GM21367 (cell line): ENCODE measurements around the gene BDKRB1.

Experiments used
- ATAC-seq: cut with Tn5 transposase; IDR thresholded peaks from one replicate; pipeline ENCODE4 v1.9.1; 2021; ENCODE audit not compliant: unreplicated experiment

Gene BDKRB1

DNA sequence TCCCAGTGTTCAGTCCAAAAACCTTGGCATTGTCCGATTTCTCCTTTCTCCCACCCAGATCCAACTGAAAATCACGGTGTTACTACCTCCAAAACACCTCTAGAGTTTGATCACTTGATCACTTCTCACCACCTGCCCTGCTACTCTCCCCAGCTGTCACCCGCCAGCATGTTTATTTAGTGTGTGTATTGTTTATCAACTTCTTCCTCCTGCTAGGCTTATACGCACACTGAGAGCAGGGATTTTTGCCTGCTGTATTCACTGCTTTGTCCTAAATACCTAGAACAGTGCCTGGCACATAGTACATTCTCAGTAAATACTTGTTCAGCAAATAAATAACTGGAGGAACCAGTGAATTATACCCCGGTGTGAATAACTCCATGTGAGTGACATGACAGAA is 5.0 kb downstream of the BDKRB1 start:
- no peak for ATAC-seq

DNA sequence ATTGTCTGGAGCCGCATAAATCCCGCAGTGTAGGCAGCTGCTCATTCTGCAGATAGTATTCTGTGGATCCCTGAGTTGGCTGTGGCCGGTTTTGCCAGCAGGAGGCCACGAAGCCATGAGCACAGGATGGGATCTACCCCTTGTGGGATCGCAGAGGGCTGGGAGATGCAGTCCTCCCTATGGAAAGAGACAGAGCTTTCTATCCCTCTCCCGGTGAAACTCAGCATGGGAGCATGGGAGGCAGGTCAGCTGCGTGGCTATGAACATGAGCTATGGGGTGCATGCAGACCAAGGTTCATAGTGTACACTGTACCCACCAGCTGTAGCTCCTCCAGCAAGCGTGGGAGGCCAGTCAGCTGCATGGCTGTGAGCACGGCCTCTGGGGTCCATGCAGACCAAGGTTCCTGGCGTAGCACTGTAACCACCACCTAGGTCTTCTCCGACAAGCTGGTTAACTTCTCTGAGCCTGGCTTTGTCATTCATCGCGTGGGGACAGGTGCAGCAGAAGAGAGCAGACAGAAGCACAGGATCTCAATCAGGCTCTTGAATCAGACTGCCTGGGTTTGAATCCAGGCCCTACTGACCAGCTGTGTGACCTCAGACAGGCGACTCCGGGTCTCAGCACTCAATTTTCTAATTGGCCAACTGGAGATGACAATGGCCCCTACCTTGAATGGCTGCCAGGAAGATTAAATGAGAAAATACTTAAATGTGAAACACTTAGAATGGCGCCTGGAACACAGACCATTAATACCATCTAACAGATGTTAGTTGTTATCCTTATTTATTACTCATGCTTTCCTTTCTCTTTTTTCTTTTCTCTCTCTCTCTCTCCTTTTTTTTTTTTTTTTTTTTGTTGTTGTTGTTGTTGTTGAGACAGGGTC is 6.0 kb downstream of the BDKRB1 start:
- ATAC-seq: no peak

DNA sequence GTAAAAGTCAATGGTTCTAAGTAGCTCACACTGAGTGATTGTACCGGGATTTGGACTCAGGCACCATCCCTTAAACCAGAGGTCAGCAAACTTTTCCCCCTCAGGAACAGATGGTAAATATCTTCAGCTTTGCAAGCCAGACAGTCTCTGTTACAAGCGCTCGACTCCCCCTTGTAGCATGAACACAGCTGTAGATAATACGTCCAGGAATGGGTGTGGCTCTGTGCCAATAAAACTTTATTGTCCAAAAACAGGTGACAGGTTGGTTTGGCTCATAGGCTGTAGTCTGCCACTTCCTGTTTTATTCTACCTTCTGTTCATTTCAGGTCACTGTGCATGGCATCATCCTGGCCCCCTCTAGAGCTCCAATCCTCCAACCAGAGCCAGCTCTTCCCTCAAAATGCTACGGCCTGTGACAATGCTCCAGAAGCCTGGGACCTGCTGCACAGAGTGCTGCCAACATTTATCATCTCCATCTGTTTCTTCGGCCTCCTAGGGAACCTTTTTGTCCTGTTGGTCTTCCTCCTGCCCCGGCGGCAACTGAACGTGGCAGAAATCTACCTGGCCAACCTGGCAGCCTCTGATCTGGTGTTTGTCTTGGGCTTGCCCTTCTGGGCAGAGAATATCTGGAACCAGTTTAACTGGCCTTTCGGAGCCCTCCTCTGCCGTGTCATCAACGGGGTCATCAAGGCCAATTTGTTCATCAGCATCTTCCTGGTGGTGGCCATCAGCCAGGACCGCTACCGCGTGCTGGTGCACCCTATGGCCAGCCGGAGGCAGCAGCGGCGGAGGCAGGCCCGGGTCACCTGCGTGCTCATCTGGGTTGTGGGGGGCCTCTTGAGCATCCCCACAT is 7.6 kb downstream of the BDKRB1 start:
- ATAC-seq: no peak

DNA sequence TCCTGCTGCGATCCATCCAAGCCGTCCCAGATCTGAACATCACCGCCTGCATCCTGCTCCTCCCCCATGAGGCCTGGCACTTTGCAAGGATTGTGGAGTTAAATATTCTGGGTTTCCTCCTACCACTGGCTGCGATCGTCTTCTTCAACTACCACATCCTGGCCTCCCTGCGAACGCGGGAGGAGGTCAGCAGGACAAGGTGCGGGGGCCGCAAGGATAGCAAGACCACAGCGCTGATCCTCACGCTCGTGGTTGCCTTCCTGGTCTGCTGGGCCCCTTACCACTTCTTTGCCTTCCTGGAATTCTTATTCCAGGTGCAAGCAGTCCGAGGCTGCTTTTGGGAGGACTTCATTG is 8.2 kb downstream of the BDKRB1 start:
- no peak for ATAC-seq

DNA sequence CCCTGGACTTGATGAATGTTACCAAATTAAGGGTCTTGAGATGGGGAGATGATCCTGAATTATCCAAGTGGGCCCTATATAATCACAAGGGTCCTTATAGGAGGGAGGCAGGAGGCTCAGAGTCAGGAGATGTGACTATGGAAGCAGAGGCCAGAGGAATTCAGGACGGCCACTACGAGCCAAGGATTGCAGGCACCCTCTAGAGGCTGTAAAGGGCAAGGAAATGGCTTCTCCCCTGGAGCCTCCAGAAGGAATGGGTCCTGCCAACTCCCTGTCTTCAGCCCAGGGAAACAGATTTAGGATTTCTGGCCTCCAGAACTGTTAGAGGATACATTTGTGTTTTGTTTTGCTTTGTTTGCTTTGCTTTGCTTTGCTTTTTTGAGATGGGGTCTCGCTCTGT is 8.8 kb downstream of the BDKRB1 start:
- no peak for ATAC-seq

DNA sequence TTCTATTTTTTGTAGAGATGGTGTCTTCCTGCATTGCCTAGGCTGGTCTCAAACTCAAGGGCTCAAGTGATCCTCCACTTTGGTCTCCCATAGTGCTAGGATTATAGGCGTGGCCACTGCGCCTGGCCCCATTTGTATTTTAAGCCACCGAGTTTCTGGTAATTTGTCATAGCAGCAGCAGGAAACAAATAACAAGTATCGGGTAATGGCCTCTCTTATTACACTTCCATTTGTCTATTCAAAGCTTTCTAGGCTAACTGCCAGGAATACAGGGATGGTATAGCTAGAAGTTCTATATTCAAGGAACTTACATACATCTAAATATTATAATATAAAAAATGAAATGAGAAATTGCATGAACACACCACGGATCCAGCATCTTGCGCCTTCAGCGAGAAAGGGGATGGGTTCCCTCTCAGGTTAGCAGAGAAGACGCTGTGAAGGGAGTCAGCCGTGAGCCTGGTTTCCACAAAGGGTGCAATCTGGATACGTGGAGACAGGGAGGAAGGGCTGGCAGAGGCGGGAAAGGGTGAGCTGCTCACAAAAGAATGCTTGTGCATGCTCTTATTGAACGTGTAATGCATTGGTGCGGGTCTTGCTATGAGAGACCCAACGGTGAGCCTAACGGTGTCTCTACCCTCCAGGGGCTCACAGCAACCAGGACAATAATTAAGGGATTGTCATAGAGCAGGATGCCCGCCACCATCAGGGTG is 9.5 kb downstream of the BDKRB1 start:
- no peak for ATAC-seq

DNA sequence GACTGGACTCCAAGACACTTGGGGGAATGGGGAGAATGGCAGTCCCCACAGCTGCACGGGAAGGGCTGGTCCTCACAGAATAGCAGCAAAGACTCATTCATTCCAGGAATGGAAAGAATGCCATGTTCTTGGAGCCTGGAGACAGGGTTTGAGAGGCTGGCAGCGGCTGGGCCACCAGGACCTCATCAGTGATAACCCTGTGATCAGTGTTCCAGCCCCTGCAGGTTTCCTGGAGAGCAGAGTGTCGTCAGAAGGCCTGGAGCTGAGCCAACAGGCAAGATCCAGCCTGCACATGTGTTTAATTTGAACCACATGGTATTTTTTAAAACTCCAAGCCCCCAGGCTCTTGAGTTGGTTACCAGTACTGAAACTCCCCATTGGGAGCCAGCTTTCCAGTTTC is 11.3 kb downstream of the BDKRB1 start:
- ATAC-seq: no peak

DNA sequence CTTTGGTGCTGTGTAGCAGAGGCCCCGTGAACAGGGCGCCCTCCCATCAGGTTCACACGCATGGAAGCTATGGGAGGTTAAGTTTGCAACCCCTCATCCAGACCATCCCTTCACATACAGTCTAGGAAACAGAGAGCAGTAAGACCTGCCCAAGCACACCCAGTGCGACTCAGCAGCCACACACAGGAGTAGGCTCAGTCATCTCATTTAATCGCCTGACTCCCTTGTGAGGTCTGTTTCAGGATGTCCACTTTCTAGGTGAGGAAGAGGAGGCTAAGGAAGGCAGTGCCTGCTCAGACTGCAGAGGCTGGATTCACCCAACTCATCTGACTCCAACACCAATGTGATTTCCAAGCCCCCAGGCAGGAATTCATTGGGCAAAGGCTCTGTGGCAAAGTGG is 11.9 kb downstream of the BDKRB1 start:
- ATAC-seq: no peak

DNA sequence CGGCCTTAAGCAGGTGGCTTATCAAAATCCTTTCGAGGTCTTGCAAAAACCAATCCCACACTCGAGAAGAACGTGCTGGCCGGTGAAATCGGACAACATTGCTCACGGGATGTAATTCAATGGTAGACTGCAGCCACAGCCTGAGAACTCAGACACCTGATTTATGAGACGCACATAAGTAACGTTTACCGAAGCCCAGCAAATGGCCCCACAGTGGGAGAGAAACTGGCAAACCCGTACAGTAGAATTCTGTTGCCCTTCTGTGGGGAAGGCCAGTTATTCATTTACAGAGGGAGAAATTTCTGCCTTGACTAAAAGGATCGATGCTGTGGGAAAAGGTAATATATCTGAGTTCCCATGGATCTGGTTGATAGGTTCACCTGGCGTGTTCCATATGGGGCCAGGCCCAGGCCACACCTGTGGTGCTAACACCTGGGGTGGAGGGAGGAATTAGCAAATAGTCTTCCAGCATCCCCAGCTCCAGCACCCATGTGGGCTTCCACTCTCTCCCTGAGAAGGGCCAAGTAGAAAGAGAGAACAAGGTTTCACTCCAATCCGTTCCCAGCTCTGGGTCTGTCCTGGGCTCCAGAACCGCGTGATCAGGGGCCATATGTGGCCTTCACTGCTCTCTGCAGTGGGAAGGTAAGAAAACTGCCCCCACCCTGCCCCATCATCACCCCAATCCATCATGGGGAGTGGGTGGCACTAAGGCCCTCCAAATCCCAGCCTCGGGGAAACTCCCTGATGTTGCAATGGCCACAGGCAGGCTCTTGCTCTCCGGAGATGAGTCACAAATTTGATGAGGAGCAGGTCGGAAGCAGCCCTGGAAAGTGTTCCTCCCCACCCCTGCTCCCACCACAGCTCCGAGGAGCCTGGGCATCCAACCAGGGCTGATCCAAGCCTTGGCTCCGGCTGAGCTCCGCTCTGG is 12.7 kb downstream of the BDKRB1 start:
- no peak for ATAC-seq

DNA sequence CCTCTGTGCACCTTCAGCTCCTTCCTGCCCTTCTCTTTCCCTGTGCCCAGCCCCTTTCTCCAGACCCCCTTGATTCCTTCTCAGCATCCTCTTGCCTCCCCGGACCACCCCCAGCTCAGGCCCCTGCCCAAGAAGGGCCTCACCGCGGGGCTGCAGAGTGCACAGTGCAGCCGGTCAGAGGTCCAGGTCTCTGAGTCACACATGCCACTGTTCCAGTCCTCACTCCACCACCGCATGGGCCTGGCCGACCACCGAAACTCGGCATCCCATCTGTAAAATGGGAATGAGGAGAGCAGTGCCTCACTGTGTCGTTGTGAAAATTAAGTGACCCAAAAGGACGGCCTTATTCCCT is 13.3 kb downstream of the BDKRB1 start:
- ATAC-seq: no peak

DNA sequence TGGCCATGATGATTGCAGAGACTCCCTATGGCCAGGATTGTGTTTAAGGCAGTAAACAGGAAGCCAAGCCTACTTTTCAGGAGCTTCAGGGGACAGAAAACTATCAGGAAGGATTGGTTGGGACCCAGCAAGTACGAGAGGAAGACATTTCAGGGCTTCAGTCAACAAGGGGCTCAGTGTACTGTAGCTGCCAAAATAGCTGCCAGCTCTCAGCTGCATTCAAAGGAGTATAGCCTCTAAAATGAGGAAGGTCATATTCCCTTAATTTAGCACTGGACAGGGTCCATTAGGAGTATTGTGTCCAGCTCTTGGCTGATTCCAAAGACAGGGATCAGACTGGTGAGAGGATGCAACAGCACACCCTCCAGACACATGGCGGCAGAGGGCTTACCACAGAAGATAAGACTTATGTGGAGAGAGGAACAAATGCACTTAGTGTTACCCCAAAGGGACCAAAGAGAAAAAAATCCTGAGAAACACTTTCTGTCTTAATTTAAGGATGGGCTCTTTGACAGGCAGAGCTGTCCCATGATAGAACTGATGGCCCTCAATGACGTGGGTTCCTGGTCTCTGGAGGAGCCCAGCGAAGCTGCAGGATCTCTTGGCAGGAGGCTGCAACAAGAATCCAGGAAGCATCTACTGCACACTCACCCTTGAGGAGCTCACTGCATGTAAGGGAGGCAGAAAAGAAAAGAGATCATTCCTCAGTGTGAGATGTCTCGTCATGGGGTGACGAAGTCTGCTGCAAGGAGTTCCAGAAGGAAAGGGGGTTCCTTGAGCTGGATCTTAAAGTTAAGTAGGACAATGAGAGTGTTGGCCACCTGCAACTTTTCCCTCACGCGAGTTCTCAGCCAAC is 14.8 kb downstream of the BDKRB1 start:
- ATAC-seq: no peak

DNA sequence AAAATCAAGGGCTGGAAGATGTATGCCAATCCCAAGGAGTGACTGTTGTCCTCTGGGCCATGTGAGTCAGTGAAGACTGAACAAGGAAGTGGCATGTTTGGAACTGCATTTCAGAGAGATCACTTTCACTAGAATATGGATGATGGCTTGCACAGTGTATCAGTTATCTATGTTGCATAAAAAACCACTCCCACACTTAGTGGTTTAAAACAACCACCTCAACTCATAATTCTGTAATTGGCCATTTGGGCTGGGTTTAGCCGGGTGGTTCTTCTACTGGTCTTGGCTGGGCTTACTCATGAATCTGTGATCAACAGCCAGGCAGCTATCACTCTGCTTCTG is 15.4 kb downstream of the BDKRB1 start:
- no peak for ATAC-seq

DNA sequence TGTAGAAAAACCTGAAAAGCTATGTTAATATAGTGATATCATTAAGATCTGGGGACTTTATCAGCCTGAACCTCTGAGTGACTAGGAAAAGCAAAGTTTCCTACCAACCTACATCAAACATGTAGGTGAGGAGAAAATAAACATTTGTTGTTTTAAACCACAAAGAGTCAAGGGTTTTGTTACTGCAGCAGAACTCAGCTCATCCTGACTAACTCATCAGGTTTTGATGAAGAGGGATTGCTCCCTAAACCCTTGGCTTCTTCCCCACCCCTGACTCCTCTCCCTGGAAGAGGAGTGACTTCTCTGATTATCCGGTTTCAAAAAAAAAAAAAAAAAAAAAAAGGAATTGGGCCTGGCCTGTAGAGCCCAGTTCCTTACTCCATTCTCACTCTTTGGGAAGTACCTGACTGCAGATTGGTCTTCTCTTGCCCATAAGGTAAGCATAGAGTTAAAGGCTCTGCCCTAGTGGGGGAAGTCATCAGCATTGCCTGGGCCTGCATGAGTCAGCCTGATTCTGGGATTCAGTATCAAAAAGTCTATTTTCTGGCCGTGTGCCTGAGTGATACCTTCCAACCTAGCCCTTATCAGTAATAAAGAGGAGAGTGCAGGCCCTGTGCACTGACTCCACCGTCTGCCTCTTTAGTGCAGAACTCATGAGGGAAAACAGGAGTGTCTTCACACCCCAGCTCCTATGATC is 16.9 kb downstream of the BDKRB1 start:
- ATAC-seq: no peak

DNA sequence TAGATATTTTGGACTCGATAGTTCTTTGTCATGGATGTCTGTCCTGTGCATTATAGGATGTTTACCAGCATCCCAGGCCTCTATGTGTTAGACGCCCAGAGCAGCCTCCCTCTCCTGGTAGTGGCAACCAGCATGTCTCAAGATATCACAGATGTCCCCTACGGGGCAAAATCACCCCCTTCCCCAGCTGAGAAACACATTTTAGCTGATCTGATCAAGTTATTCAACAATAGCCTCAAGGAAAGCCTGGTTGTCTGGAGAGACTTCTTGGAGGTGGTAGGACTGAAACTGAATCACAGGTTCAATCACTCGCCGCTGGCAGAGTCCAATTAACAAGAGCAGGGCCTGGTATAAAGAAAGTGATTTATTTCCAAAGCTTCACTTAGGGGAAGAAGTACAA is 17.6 kb downstream of the BDKRB1 start:
- no peak for ATAC-seq

DNA sequence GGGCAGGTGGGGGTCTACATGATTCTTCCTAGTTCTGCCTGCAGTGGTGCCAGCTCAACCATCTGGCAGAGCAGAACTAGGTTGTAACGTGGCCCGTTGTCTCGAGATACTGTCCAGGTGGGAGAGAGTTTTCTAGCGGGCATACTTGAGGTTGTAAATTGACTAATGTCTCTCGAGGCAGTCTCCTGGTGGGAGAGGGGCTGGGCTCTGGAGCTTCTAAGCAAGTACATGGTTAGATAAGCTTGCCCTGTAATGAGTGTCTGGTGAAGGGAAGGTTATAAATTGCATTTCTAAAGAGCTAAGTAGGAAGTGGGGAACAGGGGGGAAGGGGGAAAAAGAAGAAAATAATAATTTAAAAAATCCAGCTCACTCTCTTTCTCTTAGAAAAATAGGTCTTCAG is 18.1 kb downstream of the BDKRB1 start:
- ATAC-seq: no peak

DNA sequence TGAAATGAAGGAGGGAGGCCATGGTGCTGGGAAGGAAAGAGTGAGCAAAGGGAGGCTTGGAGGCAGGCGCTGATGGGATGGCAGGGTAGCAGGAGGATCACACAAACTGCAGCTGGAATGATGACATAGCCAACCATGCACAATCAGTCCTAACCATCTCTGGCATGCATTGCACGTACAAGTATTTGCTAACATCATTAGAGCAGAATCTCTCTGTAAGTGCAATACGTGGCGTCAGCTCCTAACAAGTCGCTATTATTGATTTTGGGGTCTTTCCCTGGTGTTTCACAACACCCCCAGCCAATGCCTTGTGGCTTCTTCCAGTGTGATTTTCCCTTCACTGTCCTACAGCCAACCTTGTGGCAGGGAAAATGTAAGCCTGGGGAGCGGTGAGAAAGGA is 18.5 kb downstream of the BDKRB1 start:
- no peak for ATAC-seq

DNA sequence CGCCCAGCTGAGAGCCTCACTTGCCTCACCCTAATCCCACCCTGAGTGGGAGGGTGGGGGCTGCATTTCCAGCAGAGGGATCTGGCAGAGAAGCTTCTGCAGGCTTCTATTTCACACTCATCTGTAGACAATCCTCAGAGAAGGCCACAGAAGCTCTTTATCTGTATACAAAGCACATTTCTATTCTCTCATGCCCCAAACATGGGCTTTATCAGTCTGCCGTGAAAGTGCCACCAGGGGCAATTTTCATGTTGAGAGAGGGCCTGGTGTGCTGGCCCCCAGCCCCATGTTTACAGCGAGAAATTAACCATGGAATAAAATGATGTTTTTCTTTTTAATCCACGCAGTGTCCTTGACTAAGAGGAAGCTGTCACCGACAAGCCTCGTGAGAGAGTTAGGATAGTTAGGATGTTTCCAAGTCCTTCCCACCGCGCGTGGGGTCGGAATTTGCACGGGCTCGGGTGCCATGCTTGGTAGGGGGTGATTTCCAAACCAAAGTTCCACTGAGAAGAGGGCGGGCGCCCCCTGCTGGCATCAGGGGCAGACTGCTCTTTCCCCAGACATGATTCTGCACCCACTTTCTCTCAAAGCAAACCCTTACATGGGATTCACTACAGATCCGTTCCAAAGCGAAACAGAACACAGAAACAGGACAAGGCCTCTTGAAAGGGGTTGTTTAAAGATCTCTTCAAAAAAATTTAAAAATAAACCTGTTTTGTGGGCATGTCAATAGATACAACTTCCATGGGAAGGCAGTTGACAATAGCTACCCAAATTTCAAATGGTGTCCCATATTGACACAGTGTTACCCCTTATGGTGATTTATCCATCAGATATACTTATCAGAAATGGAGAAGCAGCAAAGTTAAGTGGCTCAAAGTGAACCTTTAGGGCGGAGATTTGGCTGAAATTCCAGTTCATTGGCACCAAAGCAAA is 19.4 kb downstream of the BDKRB1 start:
- ATAC-seq: no peak

DNA sequence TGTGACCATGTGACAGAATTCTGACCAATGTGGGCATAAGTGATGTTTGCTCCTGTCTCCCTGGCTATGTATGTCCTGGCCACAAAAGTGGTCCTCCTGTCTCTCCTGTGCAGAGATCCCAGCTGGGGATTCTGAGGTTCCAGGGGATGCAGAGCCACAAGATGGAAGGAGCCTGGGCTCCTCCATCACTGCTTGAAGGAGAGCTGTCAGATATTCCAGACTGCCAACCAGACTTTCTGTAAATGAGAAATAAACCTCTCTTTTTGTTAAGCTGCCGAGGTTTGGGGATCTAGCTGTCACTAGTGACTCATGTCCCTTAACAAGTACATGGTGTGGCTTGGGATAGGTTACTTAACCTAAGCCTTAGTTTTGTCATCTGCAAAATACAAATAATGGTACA is 21.9 kb downstream of the BDKRB1 start:
- no peak for ATAC-seq
